Colonic mucosa (tissue), 4 donors: ENCODE measurements around the gene SMYD5. TPM values are rescaled to one million over a fixed set of nuclear protein-coding genes. Genes with fewer than 3 reads are reported as not detected.

Source experiments
- DNase-seq: peaks from one replicate; pipeline ENCODE4 v3.0.0-alpha.2; 2020
- H3K27ac ChIP-seq: fragments of 200-600 bp; one replicate; pipeline ENCODE4 v1.8.0; 2021
- H3K27me3 ChIP-seq: fragments of 200-600 bp; one replicate; pipeline ENCODE4 v1.8.0; 2021
- H3K36me3 ChIP-seq: fragments of 200-600 bp; one replicate; pipeline ENCODE4 v1.8.0; 2021
- H3K4me1 ChIP-seq: fragments of 200-600 bp; one replicate; pipeline ENCODE4 v1.8.0; 2021; ENCODE audit warnings: mild to moderate bottlenecking
- H3K4me3 ChIP-seq: fragments of 200-600 bp; one replicate; pipeline ENCODE4 v1.8.0; 2021
- H3K9ac ChIP-seq, 2 donors: one replicate each; pipeline ENCODE4 v1.7.0; 2013; ENCODE audit warnings: control low read depth in 2 of 2, low read depth in 2 of 2, low read length in 2 of 2
- H3K9me3 ChIP-seq: fragments of 200-600 bp; one replicate; pipeline ENCODE4 v1.8.0; 2021
- CTCF ChIP-seq: fragments of 200-600 bp; IDR thresholded peaks from one replicate; pipeline ENCODE4 v1.8.0; 2022; ENCODE audit warnings: antibody characterized with exemption, mild to moderate bottlenecking
- intact Hi-C: fragments of 100-400 bp; cut with DNase I; formaldehyde crosslinking; loops from one replicate; pipeline ENCODE4 v1.14.1; 2022
- total RNA-seq, 2 donors: library from RNA; stranded (reverse); fragmentation: NEBNext Ultra II Directional in 1 of 2; extraction: Animal tissue kit (Norgen Biotek cat#: 25700) in 1 of 2; gene quantifications; one replicate each; pipeline ENCODE4 v1.2.1, GENCODE V29; 2021
- donor health status: healthy.
- donor health status: DM: no; HTN: no; CAD: no.
- donor health status: DM: no; HTN: no; CAD: no.

The SMYD5 gene
- total RNA-seq, 2 donors from 2014 or later: 9.4 to 18.9 TPM

GRCh38 chr2:73253400-73253799, 39.4 kb downstream of the SMYD5 start:
- H3K27me3 ChIP-seq: no peaks in the 10 kb centered on the region
- H3K9ac ChIP-seq: no peak overlapping the region
- intact Hi-C loops: no loop called here
- H3K36me3 ChIP-seq: no peaks in the 10 kb centered on the region
- H3K4me1 ChIP-seq: no peaks in the 10 kb centered on the region
- no peak for TF ChIP-seq CTCF
- no peaks in the 10 kb centered on the region for H3K9me3 ChIP-seq
- H3K27ac ChIP-seq: no peak overlapping the region
- no peak overlapping the region for H3K4me3 ChIP-seq
- DNase-seq: no peak

GRCh38 chr2:73253901-73254300, 39.9 kb downstream of the SMYD5 start:
- Histone ChIP-seq H3K27ac (no peak overlapping the region), H3K36me3 (no peaks in the 10 kb centered on the region), H3K9me3 (no peaks in the 10 kb centered on the region), H3K4me1 (no peaks in the 10 kb centered on the region), H3K9ac (no peak overlapping the region), H3K27me3 (no peaks in the 10 kb centered on the region), H3K4me3 (no peak overlapping the region)
- DNase-seq: no peak
- TF ChIP-seq CTCF: no peak
- intact Hi-C loops: no loop called here

GRCh38 chr2:73254343-73255006, 40.4 kb downstream of the SMYD5 start:
- H3K27me3 ChIP-seq: no peaks in the 10 kb centered on the region
- no peak overlapping the region for H3K27ac ChIP-seq
- intact Hi-C loops: no loop called here
- H3K36me3 ChIP-seq: no peaks in the 10 kb centered on the region
- TF ChIP-seq CTCF: no peak
- H3K9me3 ChIP-seq: no peaks in the 10 kb centered on the region
- H3K4me3 ChIP-seq: no peak overlapping the region
- H3K4me1 ChIP-seq: no peaks in the 10 kb centered on the region
- DNase-seq: no peak
- no peak overlapping the region for H3K9ac ChIP-seq

- Histone ChIP-seq H3K27ac (no peak overlapping the region), H3K36me3 (no peaks in the 10 kb centered on the region), H3K9me3 (no peaks in the 10 kb centered on the region), H3K9ac (no peak overlapping the region), H3K4me1 (no peaks in the 10 kb centered on the region), H3K4me3 (no peak overlapping the region), H3K27me3 (no peaks in the 10 kb centered on the region)
- intact Hi-C loops: no loop called here
- DNase-seq: no peak
- TF ChIP-seq CTCF: no peak
Measured at GRCh38 chr2:73255007-73255644, 41.1 kb downstream of the SMYD5 start.

- Histone ChIP-seq H3K9ac (no peak overlapping the region), H3K27me3 (no peaks in the 10 kb centered on the region), H3K4me3 (no peak overlapping the region), H3K4me1 (no peaks in the 10 kb centered on the region), H3K9me3 (no peaks in the 10 kb centered on the region), H3K36me3 (no peaks in the 10 kb centered on the region), H3K27ac (no peak overlapping the region)
- intact Hi-C loops: no loop called here
- DNase-seq: no peak
- TF ChIP-seq CTCF: no peak
Measured at GRCh38 chr2:73255907-73256617, 42.0 kb downstream of the SMYD5 start.
